GM12874 (cell line): ENCODE results near the gene METTL24.

Source experiments
- TF ChIP-seq, protein P1 (sequence below): IDR thresholded peaks from 2 replicates; pipeline ENCODE4 v1.5.1; 2011; ENCODE audit warnings: low read depth, mild to moderate bottlenecking, control low read depth, low read length, moderate library complexity; ENCODE audit not compliant: insufficient read depth

The METTL24 gene

GRCh38 chr6:110217266-110217665, 140.9 kb downstream of the METTL24 start:
- TF ChIP-seq, protein P1, sequence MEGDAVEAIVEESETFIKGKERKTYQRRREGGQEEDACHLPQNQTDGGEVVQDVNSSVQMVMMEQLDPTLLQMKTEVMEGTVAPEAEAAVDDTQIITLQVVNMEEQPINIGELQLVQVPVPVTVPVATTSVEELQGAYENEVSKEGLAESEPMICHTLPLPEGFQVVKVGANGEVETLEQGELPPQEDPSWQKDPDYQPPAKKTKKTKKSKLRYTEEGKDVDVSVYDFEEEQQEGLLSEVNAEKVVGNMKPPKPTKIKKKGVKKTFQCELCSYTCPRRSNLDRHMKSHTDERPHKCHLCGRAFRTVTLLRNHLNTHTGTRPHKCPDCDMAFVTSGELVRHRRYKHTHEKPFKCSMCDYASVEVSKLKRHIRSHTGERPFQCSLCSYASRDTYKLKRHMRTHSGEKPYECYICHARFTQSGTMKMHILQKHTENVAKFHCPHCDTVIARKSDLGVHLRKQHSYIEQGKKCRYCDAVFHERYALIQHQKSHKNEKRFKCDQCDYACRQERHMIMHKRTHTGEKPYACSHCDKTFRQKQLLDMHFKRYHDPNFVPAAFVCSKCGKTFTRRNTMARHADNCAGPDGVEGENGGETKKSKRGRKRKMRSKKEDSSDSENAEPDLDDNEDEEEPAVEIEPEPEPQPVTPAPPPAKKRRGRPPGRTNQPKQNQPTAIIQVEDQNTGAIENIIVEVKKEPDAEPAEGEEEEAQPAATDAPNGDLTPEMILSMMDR, result no peak

DNA sequence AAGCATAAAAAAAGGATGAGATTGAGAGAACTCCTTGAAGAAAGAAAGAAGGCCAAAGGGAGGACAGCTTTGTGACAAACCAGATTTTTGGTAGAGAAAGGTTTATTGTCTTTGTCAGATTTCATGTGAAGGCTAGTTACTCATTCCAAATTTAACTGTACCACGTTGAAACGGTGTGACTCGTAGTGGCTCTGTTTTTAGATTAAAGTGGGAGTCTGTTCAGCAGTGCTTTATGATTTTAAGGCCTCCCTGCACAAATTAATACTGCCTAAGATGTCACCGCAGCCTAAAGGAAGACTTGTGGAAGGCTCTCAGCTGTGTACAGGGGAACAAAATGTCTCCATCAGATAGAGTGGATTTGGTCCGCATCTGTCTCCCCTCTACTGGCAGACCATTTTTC, 142.0 kb downstream of the METTL24 start:
- TF ChIP-seq, protein P1, result no peak

DNA sequence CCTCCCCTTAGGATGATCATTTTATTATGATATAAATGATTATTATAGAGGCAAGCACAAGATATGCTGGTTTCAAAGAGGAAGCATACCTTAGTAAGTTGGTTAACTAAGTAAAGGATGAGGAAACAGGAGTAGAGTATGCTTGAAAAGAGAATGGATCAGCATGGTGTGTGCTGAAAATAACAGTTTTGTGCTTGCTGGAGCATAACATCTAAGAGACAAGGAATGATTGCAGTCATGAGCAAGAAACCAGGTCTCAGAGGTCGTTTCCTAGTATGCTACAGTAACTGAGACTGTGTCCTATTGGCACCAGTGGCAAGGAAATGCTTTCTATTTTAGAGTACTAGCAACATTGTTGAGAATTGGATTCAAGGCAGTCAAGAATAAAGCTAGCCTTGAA, 143.8 kb downstream of the METTL24 start:
- TF ChIP-seq, protein P1, result no peak

GRCh38 chr6:110211753-110212152, 146.4 kb downstream of the METTL24 start:
- TF ChIP-seq, protein P1, result no peak

DNA sequence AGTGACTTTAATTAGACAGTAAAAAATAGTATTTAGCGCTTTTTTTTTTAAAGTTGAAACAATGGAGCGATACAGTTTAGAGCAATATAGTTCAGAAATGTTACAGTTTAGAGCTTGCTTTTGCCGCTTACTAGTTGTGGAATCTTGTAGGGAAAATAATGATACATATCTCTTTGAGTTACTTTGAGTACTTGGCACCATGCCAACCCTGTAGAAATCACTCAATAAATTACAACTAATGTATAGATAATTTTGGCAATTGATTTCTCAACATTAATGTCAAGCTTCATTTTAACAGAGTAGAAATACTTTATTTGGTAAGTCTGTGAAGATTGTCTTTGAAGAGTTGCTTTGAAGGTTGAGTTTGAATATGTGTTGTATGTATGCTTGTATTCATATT, 150.5 kb downstream of the METTL24 start:
- TF ChIP-seq, protein P1, result no peak

GRCh38 chr6:110201151-110201884, 156.8 kb downstream of the METTL24 start:
- TF ChIP-seq, protein P1, result no peak

DNA sequence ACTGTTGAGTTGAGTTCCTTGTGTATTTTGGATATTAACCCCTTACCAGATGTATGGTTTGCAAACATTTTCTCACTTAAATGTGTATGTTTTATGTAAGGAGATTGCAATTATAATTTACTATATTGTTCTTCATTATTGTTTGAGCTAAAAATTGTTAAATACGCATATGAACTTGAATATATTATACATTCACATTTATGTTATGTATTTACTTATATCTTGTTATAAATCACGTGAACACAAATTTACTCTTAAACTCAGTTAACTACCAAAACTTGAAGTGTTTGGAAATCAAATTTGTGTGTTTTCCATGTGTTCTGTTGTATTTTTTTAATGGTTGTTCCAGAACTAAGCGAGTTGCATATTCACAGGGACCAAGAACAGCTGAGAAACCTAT, 159.6 kb downstream of the METTL24 start:
- TF ChIP-seq, protein P1, result no peak
